ENCODE results near the gene NME4. TPM values are rescaled to one million over a fixed set of nuclear protein-coding genes. Genes with fewer than 3 reads are reported as not detected.
"Not testable (repeated sequence)": the region's sequence is repeated elsewhere in the genome, so short reads cannot be mapped to it uniquely, and the experiment has no call there.

NME4 gene
- total RNA-seq, 2 donors from 2014 or later = 38.3 to 63.6 TPM

DNA sequence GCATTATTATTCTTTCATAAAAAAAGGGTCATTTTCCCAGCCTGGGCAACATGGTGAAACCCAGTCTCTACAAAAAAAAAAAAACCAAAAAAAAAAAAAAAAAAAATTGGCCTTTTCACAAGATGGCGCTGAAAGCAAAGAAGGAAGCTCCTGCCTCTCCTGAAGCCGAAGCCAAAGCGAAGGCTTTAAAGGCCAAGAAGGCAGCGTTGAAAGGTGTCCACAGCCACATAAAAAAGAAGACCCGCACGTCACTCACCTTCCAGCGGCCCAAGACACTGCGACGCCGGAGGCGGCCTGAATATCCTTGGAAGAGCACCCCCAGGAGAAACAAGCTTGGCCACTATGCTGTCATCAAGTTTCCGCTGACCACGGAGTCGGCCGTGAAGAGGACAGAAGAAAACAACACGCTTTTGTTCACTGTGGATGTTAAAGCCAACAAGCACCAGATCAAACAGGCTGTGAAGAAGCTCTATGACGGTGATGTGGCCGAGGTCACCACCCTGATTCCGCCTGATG is 10.3 kb upstream of the NME4 start:
- intact Hi-C loops (cut with DNase I) = loop anchor here (10.0 kb wide), 1 partner anchor 98 kb away; no protein-coding TSS in a partner anchor
- H3K27ac ChIP-seq = no peak overlapping the region

DNA sequence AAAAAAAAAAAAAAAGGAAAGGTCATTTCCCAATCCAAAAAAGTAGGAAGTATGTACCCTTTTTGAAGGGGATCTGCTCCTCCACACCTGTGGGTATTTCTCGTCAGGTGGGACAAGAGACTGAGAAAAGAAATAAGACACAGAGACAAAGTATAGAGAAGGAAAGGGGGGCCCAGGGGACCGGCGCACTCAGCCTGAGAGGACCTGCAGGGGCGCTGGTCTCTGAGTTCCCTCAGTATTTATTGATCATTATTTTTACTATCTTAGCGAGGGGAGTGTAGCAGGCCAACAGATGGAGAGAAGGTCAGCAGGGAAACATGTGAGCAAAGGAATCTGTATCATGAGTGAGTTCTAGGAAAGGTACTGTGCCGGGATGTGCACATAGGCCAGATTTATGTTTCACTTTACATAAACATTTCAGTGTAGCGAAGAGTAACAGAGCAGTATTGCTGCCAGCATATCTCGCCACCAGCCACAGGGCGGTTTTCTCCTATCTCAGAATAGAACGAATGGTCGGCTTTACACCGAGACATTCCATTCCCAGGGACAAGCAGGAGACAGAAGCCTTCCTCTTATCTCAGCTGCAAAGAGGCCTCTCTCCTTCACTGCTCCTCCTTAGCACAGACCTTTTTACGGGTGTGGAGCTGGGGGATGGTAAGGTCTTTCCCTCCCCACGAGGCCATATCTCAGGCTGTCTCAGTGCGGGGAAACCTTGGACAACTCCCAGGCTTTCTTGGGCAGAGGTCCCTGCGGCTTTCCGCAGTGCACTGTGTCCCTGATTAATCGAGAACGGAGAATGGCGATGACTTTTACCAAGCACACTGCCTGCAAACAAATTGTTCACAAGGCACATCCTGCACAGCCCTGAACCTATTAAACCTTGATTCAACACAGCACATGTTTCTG is 9.0 kb upstream of the NME4 start:
- not testable (repeated sequence) for H3K4me3 ChIP-seq; H3K27ac ChIP-seq; H3K36me3 ChIP-seq; H3K27me3 ChIP-seq; H3K9me3 ChIP-seq; H3K4me1 ChIP-seq; DNase-seq; H3K9ac ChIP-seq (ENCODE audit: low read depth in 2 of 2, low read length in 2 of 2)
- intact Hi-C loops (cut with DNase I) = loop anchor here (10.0 kb wide), 1 partner anchor 97 kb away; no protein-coding TSS in a partner anchor

More for the DNA sequence above, 10.3 kb upstream of the NME4 start:
- Histone ChIP-seq H3K4me3 (no peak overlapping the region), H3K4me1 (peaks cover 4% of the 10 kb centered on the region), H3K9ac (ENCODE audit: low read depth in 2 of 2, low read length in 2 of 2) (no peak overlapping the region), H3K27me3 (no peaks in the 10 kb centered on the region), H3K36me3 (no peaks in the 10 kb centered on the region), H3K9me3 (no peaks in the 10 kb centered on the region)
- TF ChIP-seq, protein P1, sequence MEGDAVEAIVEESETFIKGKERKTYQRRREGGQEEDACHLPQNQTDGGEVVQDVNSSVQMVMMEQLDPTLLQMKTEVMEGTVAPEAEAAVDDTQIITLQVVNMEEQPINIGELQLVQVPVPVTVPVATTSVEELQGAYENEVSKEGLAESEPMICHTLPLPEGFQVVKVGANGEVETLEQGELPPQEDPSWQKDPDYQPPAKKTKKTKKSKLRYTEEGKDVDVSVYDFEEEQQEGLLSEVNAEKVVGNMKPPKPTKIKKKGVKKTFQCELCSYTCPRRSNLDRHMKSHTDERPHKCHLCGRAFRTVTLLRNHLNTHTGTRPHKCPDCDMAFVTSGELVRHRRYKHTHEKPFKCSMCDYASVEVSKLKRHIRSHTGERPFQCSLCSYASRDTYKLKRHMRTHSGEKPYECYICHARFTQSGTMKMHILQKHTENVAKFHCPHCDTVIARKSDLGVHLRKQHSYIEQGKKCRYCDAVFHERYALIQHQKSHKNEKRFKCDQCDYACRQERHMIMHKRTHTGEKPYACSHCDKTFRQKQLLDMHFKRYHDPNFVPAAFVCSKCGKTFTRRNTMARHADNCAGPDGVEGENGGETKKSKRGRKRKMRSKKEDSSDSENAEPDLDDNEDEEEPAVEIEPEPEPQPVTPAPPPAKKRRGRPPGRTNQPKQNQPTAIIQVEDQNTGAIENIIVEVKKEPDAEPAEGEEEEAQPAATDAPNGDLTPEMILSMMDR (IDR thresholded peaks at IDR 0.05) = no peak
- no peak for DNase-seq

DNA sequence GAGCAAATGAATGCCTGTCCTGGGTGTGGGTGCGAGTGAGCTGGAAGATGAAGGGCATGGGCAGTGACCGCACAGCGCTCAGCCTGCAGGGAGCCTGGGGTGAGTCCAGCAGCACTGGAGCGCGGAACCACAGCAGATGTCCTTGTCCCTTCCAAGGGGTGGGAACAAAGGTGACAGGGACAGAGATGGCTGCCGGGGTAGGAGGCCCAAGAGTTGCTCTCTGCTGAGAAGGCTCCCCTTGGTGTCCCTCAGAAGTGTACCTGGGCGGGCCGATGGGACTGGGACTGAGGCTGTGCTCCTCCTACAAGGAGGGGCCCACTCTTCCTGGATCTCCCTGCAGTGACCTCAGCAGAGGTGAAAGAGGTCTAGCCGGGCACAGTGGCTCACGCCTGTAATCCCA is 7.6 kb upstream of the NME4 start:
- H3K27me3 ChIP-seq = no peaks in the 10 kb centered on the region
- H3K4me3 ChIP-seq = no peak overlapping the region
- H3K4me1 ChIP-seq = no peaks in the 10 kb centered on the region
- H3K27ac ChIP-seq = no peak overlapping the region
- DNase-seq = no peak
- no peak overlapping the region for H3K9ac ChIP-seq (ENCODE audit: low read depth in 2 of 2, low read length in 2 of 2)
- TF ChIP-seq, protein P1 (IDR thresholded peaks at IDR 0.05) = no peak
- intact Hi-C loops (cut with DNase I) = loop anchor here (10.0 kb wide), 1 partner anchor 95 kb away; no protein-coding TSS in a partner anchor
- no peaks in the 10 kb centered on the region for H3K36me3 ChIP-seq
- H3K9me3 ChIP-seq = no peaks in the 10 kb centered on the region

DNA sequence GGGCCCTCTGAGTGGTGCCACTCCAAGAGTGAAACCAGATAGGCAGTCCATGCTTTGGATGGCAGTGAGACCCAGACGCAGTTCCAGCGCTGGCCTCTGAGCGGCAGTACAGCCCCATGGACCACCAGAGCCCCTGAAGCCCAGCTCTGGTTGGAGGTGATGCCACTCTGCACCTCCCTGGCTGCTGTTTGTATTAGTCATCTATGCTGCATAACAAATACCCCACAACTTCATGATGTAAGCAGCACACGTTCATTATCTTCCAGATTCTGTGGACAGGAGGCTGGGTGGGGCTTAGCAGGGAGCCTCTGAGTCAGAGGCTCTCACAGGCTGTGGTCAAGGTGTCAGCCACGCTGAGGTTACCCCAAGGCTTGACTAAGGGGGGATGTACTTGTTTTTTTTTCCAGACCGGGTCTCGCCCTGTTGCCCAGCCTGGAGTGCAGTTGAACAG is 5.1 kb upstream of the NME4 start:
- Histone ChIP-seq H3K4me1 (peaks cover 4% of the 10 kb centered on the region), H3K9ac (ENCODE audit: low read depth in 2 of 2, low read length in 2 of 2) (no peak overlapping the region), H3K27me3 (no peaks in the 10 kb centered on the region), H3K36me3 (no peaks in the 10 kb centered on the region), H3K4me3 (no peak overlapping the region), H3K9me3 (no peaks in the 10 kb centered on the region), H3K27ac (no peak overlapping the region)
- TF ChIP-seq, protein P1 (IDR thresholded peaks at IDR 0.05) = peak; percentile 65
- intact Hi-C loops (cut with DNase I) = no loop called here
- DNase-seq = peak; percentile 69

DNA sequence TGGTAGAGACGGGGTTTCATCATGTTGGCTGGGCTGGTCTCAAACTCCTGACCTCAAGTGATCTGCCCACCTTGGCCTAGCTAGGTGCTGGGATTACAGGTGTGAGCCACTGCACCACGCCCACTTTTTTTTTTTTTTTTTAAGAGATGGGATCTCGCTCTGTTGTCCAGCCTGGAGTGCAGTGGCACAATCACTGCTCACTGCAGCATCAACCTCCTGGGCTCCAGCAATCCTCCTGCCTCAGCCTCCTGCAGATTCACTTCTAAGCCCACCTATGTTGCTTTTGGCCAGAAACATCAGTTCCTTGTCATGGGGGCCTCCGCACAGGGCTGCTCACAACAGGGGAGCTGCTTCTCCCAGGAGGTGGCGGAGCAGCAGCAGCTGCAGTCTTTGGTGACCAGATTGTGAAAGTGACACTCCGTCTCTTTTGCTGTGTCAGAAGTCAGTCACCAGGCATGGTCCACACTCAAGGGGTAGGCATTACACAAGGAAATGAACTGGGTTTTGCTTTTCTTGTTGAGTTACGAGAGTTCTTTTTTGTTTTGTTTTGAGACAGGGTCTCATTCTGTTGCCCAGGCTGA is 4.5 kb upstream of the NME4 start:
- TF ChIP-seq, protein P1 (IDR thresholded peaks at IDR 0.05) = no peak
- Histone ChIP-seq H3K36me3 (no peaks in the 10 kb centered on the region), H3K27ac (no peak overlapping the region), H3K9me3 (no peaks in the 10 kb centered on the region), H3K9ac (ENCODE audit: low read depth in 2 of 2, low read length in 2 of 2) (no peak overlapping the region), H3K4me1 (peaks cover 4% of the 10 kb centered on the region), H3K4me3 (no peak overlapping the region), H3K27me3 (no peaks in the 10 kb centered on the region)
- intact Hi-C loops (cut with DNase I) = no loop called here
- DNase-seq = no peak

Measured in colonic mucosa (tissue), 4 donors.